IMR-90 (cell line): ENCODE measurements around the gene KCTD12. TPM values are rescaled to one million over a fixed set of nuclear protein-coding genes. Genes with fewer than 3 reads are reported as not detected.
"Not testable (repeated sequence)": the region's sequence is repeated elsewhere in the genome, so short reads cannot be mapped to it uniquely, and the experiment has no call there.

Experiments
- ATAC-seq: fragments of 200-7000 bp; cut with Tn5 transposase; 2 replicates; pipeline ENCODE4 v1.9.1; 2020; ENCODE audit warnings: low read depth, mild to moderate bottlenecking, moderate library complexity
- BruUV-seq: library from RNA; stranded (reverse); fragments of 400-500 nt; replicated peaks from 2 replicates; lab custom pipeline; 2021; lab: Mats Ljungman, UMichigan
- CTCF ChIA-PET: fragments of 300-600 bp; formaldehyde crosslinking; extraction: SDS; loops from one replicate; lab custom pipeline; 2021; ENCODE audit warnings: antibody characterized with exemption; lab: Yijun Ruan, JAX
- POLR2A ChIA-PET: fragments of 300-600 bp; sonication (Branson Sonifier 250); formaldehyde crosslinking; loops from one replicate; lab custom pipeline; 2022; ENCODE audit warnings: antibody characterized with exemption; ENCODE audit not compliant: unreplicated experiment; lab: Charles Lee
- DNase-seq: peaks from one replicate; pipeline ENCODE4 v3.0.0; 2013
- H2AFZ ChIP-seq: replicated peaks from 2 replicates; pipeline ENCODE3; 2013; ENCODE audit warnings: low read length, mild to moderate bottlenecking; ENCODE audit not compliant: poor library complexity
- H2AK5ac ChIP-seq: 2 replicates; pipeline ENCODE4 v1.6.1; 2013; ENCODE audit warnings: low read depth, low read length, inconsistent platforms
- H2AK9ac ChIP-seq: replicated peaks from 2 replicates; pipeline ENCODE3; 2013; ENCODE audit warnings: mild to moderate bottlenecking, low read depth, low read length, moderate library complexity; ENCODE audit not compliant: poor library complexity
- H2BK120ac ChIP-seq: 2 replicates; pipeline ENCODE4 v1.6.1; 2013; ENCODE audit warnings: low read depth, low read length, inconsistent platforms
- H2BK15ac ChIP-seq: 3 replicates; pipeline ENCODE4 v1.6.1; 2013; ENCODE audit warnings: low read depth, low read length, inconsistent platforms
- H2BK20ac ChIP-seq: 2 replicates; pipeline ENCODE4 v1.6.1; 2013; ENCODE audit warnings: low read depth, mild to moderate bottlenecking, inconsistent platforms, low read length, moderate library complexity
- H2BK5ac ChIP-seq: 2 replicates; pipeline ENCODE4 v1.6.1; 2013; ENCODE audit warnings: mild to moderate bottlenecking, low read depth, low read length, inconsistent platforms; ENCODE audit not compliant: poor library complexity, severe bottlenecking
- H3K14ac ChIP-seq: replicated peaks from 2 replicates; pipeline ENCODE4 v1.6.1; 2013; ENCODE audit warnings: low read depth, low read length, inconsistent platforms
- H3K18ac ChIP-seq: 2 replicates; pipeline ENCODE4 v1.6.1; 2013; ENCODE audit warnings: low read depth, low read length, control low read depth
- H3K23ac ChIP-seq: 2 replicates; pipeline ENCODE4 v1.6.1; 2013; ENCODE audit warnings: low read depth, low read length, inconsistent platforms
- H3K27ac ChIP-seq: 2 replicates; pipeline ENCODE4 v1.5.1; 2013; ENCODE audit warnings: mild to moderate bottlenecking, control low read depth, low read length; ENCODE audit not compliant: insufficient read depth
- H3K27me3 ChIP-seq: 2 replicates; pipeline ENCODE4 v1.6.1; 2013; ENCODE audit warnings: low read length; ENCODE audit not compliant: control insufficient read depth, insufficient read depth
- H3K36me3 ChIP-seq: 2 replicates; pipeline ENCODE4 v1.6.1; 2013; ENCODE audit warnings: low read length, mixed read lengths; ENCODE audit not compliant: control insufficient read depth, insufficient read depth
- H3K4ac ChIP-seq: 2 replicates; pipeline ENCODE4 v1.6.1; 2013; ENCODE audit warnings: low read depth, low read length, inconsistent platforms
- H3K4me1 ChIP-seq: 2 replicates; pipeline ENCODE4 v1.6.1; 2013; ENCODE audit warnings: low read length, mixed read lengths; ENCODE audit not compliant: control insufficient read depth, insufficient read depth
- H3K4me2 ChIP-seq: 2 replicates; pipeline ENCODE4 v1.6.1; 2013; ENCODE audit warnings: low read depth, mild to moderate bottlenecking, control low read depth, low read length, moderate library complexity
- H3K4me3 ChIP-seq: 2 replicates; pipeline ENCODE4 v1.5.1; 2013; ENCODE audit warnings: low read depth, mild to moderate bottlenecking, control low read depth, low read length, moderate library complexity; ENCODE audit not compliant: insufficient read depth
- H3K56ac ChIP-seq: 2 replicates; pipeline ENCODE4 v1.6.1; 2013; ENCODE audit warnings: low read length, inconsistent platforms; ENCODE audit not compliant: insufficient read depth; ENCODE audit errors: extremely low read depth
- H3K79me1 ChIP-seq, 2 experiments: 2 replicates each; pipeline ENCODE4 v1.6.1; 2013; ENCODE audit warnings: low read length in 2 of 2, inconsistent platforms in 1 of 2, low read depth in 1 of 2
- H3K9ac ChIP-seq: 2 replicates; pipeline ENCODE4 v1.6.1; 2013; ENCODE audit warnings: low read depth, low read length, control low read depth
- H3K9me1 ChIP-seq: 2 replicates; pipeline ENCODE4 v1.6.1; 2013; ENCODE audit warnings: low read length, inconsistent platforms; ENCODE audit not compliant: insufficient read depth
- H3K9me3 ChIP-seq: 2 replicates; pipeline ENCODE4 v1.6.1; 2013; ENCODE audit warnings: low read length; ENCODE audit not compliant: control insufficient read depth, insufficient read depth
- H4K20me1 ChIP-seq: 2 replicates; pipeline ENCODE4 v1.6.1; 2013; ENCODE audit warnings: low read length, inconsistent platforms; ENCODE audit not compliant: insufficient read depth
- H4K5ac ChIP-seq: 2 replicates; pipeline ENCODE4 v1.6.1; 2013; ENCODE audit warnings: mild to moderate bottlenecking, low read depth, low read length, control low read depth
- H4K8ac ChIP-seq, 2 experiments: 2 replicates each; pipeline ENCODE4 v1.6.1; 2013; ENCODE audit warnings: low read depth in 2 of 2, low read length in 2 of 2, control low read depth in 1 of 2, inconsistent platforms in 1 of 2
- H4K91ac ChIP-seq: 2 replicates; pipeline ENCODE4 v1.6.1; 2013; ENCODE audit warnings: low read depth, low read length, inconsistent platforms; ENCODE audit not compliant: insufficient read depth
- CEBPB ChIP-seq: IDR thresholded peaks from 2 replicates; pipeline ENCODE4 v1.6.1; 2012; ENCODE audit warnings: low read depth, low read length, improper control_type of control experiment
- WGBS, 2 experiments: methylation state at CpG; one replicate each; pipeline versions ENCODE4 v1.1.5 to v1.1.7; 2013; ENCODE audit warnings: missing lambda C conversion rate in 2 of 2; ENCODE audit not compliant: insufficient read length in 1 of 2; ENCODE audit errors: extremely low coverage in 2 of 2; 5-methylcytosine and 5-hydroxymethylcytosine counted together
- dilution Hi-C: fragments of 300-500 bp; cut with HindIII; formaldehyde crosslinking; loops from one replicate; pipeline ENCODE4 v1.14.3; 2018; ENCODE audit warnings: low sequenced_read_pairs; ENCODE audit not compliant: unreplicated experiment
- in situ Hi-C: fragments of 300-500 bp; cut with MboI; formaldehyde crosslinking; loops from 3 replicates; pipeline ENCODE4 v1.14.3; 2019; ENCODE audit warnings: low sequenced_read_pairs, inconsistent platforms, mixed read lengths
- intact Hi-C: fragments of 100-400 bp; cut with micrococcal nuclease; formaldehyde crosslinking; loops from 2 replicates; pipeline ENCODE4 v1.10.0; 2022
- polyA plus RNA-seq, 3 experiments: library from polyadenylated mRNA; depleted of rRNA; stranded (reverse); fragments of >200 nt; gene quantifications; 2 replicates each; pipeline ENCODE4 v1.2.3, GENCODE V29; 2012; ENCODE audit warnings: low replicate concordance in 1 of 3
- total RNA-seq: library from RNA; depleted of rRNA; stranded (reverse); fragments of >200 nt; gene quantifications from 2 replicates; pipeline ENCODE4 v1.2.3, GENCODE V29; 2012

The KCTD12 gene
- total and polyA plus RNA-seq, 2 of the 4 experiments (the other 2 are of a cell fraction) = 1.8 to 1.9 TPM

GRCh38 chr13:76917755-76918481 lies 31.7 kb upstream of the KCTD12 start:
- H4K8ac ChIP-seq, H3K27ac ChIP-seq, H3K4me1 ChIP-seq, H3K4me2 ChIP-seq, CTCF ChIA-PET, H4K20me1 ChIP-seq, H2AFZ ChIP-seq, H3K36me3 ChIP-seq, H3K4me3 ChIP-seq, intact Hi-C loops, H3K56ac ChIP-seq, H3K9me1 ChIP-seq, H3K79me1 ChIP-seq, H2BK120ac ChIP-seq, H4K5ac ChIP-seq, H2BK20ac ChIP-seq, H3K4ac ChIP-seq, H3K9ac ChIP-seq, H3K14ac ChIP-seq, H2BK5ac ChIP-seq, H2BK15ac ChIP-seq, BruUV-seq, H3K23ac ChIP-seq, H2AK5ac ChIP-seq, dilution Hi-C loops, H3K18ac ChIP-seq, H4K91ac ChIP-seq, H2AK9ac ChIP-seq, H3K9me3 ChIP-seq, H3K27me3 ChIP-seq, POLR2A ChIA-PET: not testable (repeated sequence)
- ATAC-seq = 0 out of 2 replicates have a peak, but pooled peaks have one; percentile 24
- TF ChIP-seq CEBPB = peak; percentile 82
- in situ Hi-C loops = loop anchor here (25.0 kb wide), 2 partner anchors 431 to 1231 kb away; no protein-coding TSS in a partner anchor
- DNase-seq = peak; percentile 12
- WGBS, 2 experiments = 69% methylated on average over 3 of the region's 12 CpGs; no CpG with 5 or more reads in 1 of the 2 experiments
